Tongue (tissue), 2 donors: Measurements from ENCODE around the gene HDAC4. TPM values are rescaled to one million over a fixed set of nuclear protein-coding genes. Genes with fewer than 3 reads are reported as not detected.

Experiments
- DNase-seq: peaks from one replicate; pipeline ENCODE4 v3.0.0-alpha.2; 2015
- total RNA-seq: library from RNA; depleted of rRNA; stranded (reverse); fragments of >200 nt; gene quantifications from one replicate; pipeline ENCODE4 v1.2.3, GENCODE V29; 2014

HDAC4 gene
- total RNA-seq, 1 donor from 2014 or later, result 34.2 TPM

DNA sequence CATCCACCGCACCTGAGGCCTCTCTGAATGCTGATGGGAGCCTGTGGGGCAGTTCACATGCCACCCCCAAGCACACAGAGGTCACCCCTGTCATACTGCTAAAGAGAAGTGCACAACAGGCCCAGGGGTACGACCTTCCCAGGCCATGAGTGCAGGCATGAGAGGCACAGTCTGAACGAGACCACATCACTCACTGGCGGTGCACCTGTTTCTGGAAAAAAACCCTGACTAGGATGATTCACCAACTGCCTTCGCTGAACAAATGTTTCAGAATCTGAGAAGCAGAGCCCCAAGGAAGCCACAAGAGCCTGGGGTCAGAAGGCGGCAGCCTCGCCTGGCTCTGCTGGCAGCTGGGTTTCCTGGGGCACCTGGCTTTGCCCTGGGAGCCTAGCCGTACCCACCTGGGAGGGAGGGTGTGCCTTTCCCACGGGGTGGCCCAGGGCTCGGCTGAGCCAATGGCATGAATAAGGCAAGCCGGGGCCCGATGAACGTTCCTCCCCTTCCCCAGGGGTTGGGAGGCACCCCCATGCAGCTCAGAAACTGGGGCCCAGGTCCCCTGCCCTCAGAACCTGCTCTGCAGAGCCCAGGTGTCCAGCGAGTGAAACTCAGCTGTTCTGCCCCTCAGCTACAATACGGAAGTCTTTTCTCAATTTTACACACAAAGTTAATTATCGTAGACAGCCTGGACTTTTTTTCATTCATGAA, 73.8 kb downstream of the HDAC4 start:
- peak; percentile 75 for DNase-seq

DNA sequence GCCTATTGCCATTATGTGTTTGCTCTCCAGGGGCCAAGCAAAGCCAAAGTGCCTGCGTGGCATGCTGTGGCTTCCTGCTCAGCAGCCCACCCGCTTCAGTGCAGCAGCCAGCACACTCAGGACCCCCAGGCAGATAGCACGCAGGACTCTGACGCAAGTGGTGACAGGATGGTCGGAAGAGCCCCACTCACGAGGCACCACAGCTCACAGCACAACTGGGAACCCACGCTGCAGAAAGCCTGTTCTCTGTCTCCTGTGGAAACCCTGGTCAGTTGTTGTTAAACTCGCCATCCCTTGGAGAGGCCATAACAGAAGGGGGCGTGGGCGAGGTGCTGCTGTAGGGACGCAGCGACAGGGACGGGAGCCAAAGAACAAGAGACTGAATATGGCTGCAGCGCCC, 76.4 kb downstream of the HDAC4 start:
- no peak for DNase-seq

DNA sequence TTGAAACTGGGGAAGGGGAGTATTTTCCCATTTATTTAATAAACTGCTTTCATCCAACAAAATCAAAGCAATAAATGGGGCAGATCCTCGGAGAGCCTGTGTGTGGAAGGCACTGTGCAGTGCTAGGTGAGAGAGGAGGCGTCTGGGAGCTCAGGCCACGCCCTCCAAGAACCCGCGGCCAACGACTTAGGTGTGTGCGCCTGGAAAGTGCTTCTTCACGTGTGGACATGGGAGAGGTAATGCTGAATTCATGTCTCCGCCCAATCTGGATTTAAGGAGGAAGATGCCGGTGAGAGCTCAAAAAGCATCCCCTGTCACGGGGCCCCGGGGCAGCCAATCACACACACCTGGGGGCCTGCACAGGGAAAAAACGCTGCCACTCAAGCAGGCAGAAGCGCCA, 77.4 kb downstream of the HDAC4 start:
- DNase-seq, result no peak

DNA sequence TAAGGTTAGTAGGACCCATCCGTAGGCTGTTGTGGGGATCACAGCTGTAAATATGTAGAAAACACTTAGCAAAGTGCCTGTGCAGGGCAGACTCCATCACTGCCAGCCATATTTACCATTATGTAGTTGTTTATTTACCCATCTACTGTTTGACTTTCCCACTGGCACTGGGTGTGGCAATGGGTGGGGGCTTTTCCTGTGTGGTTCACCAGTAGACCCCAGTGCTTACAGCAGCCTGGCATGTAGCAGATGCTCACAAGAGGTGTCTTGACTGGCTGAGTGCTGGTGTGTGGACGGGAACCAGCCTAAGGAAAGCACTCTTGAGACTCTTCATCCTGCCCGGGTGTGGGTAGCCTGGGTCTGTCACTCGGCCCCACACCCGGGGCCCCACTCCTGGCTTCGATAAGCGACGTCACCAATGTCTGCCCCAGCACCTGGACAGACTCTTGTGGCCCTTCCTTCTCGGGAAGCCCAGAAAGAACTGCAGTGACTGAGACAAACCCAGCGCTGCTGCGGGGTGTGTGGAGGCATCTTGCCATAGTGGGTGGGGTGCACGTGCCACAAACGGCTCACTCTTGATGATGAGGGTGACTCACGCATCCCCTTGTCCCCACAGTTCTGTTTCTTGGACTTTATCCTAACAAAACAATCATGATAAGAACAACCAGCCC, 78.3 kb downstream of the HDAC4 start:
- DNase-seq, result no peak

DNA sequence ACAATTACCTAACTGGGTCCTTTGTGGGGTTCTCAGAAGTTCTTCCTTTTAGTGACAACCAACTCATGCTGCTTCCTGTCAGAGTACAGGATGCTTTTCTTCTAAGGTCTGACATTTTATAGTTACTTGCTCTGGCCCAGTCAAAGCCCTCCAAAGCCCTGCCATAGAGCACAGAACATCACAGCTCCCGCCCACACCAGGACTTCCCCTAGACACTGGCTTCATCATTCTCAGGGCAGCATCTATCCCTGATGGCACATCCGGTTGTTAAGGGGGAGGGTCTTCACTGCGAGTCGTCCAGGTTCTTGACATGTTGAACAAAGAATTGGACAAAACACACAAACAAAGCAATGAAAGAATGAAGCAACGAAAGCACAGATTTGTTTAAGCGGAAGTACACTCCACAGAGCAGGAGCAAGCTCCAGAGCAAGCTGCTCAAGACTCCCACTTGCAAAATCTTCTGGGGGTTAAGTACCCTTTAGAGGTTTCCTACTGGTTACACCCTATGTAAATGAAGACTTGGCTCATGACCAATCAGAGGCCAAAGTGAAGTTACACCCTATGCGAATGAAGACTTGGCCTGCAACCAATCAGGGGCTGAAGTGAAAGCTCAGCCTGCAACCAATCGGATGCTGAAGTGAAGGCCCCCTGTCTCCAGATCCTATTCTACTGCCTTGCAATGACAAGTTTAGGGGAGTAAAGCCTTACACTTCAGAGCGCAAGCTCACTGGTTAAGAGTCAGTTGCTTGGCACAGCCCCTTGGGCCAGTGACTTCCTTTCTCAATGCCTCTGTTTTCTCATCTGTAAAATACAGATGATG, 79.0 kb downstream of the HDAC4 start:
- no peak for DNase-seq

DNA sequence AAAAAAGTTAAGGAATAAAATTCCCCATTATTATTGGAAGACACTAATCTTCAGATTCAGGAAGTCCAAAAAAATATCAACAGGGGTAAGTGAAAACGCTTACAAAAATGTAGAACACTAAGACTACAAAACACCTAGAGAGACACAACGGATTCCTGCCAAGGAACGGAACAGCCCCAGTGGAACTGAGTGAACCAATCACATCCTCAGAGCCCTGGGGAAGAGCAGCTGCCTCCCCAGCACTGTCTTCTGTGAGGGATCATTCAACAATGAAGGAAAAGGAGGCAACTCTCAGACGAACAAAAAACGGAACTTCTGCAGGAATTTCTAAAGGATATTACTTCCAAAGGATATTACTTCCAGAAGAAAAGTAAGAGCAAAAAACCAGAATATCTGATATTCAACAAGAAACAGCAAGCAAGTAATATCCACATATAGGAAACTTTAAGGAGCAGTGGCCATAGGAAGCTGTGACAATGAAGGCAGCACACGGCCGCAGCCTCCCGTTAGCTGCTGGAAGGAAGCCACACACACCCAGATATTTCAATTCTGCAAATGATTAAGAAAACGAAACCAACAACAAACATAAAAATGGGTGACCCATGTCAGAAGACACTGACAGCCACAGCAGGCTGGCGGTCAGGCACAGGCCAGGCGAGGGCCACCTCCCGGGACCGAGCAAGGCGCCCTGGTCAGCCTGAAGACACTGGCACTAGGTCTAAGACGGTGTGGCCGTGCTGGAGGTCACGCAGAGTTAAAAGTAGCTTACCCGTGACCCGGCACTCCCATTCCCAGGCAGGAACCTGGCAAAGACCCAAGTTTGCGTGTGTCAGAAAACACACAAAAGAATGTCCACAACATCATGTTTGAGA, 81.8 kb downstream of the HDAC4 start:
- peak; percentile 50 for DNase-seq

DNA sequence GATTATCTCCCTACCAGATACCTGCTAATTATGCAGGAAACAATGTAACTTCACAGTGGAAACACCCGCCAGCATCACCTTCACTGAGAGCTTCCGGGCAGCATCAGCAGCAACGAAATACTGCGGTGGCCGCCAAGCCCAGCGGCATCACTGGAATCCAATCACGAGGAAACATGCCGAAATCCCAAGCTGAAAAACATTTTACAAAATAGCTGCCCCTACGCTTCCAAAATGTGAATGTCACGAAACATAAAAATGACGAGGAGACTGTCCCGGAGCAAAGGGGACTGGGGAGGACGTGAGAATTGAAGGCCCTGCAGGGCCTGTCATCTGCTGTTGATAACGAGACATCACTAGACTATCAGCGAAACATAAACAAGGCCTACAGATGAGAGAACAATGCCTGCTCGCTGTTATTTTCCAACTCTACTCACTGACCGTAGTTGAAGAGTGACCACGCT, 82.6 kb downstream of the HDAC4 start:
- no peak for DNase-seq

DNA sequence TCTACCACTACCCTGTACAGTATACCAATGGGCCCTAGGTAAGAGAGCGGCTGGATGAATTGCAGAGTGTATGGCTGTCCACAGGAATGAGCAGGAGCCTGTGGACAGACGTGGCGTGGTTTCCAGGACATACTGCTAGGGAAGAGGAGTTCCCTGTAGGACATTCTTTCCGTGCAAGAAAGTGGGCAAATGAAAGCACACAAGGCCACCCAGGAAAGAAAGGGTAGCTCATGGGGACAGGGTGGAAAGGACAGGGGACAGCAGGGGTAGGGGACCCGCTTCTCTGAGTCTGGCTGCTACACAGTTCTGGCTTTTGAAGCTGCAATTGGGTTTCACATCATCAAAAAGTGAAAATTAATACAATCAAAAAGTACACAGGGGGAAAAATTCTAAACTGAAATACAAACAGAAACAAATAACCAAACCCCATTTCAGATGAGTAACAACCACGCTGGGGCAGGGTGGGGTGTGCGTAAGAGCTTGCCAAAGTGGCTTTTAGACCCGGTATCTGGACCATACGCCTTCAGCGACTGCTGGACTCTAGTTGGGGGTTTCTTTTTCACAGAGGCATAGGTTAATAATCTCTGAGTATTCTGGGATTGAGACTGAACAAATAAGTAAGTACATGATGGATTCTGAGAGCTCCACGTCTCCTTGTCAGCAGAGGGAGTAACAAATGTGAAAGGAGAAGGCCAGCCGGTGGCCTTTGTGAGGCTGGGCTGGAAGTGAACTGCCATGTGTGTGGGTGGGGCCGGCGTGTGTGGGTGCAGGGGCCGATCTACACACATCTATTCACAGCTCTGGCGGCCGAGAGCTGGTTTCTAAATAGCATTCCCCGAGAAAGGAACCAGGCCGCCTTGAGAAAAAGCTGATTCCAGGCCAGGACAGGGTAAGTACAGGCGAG, 84.0 kb downstream of the HDAC4 start:
- peak; percentile 83 for DNase-seq

DNA sequence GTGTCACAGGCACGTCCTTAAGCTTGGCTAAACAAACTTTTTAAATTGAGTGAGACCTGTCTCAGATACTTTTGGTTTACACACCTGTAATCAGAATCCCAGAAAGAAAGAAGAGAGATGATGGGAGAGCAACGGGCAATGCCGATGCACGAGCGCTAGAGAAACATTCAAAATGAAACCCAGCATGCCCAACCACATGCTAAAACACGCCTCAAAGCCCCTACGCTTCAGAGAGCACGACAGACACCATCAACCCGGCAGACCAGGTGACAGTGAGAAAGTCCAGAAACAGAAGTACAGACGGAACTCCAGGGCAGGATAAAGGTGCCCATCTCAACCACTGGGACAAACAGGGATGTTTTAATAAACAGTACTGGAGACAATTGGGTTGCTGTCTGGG, 85.5 kb downstream of the HDAC4 start:
- DNase-seq, result no peak

DNA sequence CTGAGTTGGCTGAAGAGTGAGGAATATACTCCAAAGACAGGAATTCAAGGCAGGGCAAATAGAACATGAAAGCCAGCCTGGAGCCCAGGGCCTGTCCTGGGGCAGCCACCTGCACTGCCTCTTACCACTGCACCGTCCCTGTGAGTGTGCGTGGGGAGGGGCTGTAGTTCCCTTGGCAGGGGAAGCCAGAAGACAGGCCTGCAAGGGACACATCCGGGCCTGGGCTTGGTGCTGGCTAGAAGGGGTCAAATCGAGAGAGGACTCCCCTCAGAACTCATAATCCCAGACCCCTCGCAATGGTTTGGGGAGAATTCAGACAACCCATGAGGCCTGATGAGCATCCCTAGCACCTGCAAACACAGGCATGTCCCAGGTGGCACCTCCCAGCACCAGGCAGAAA, 87.0 kb downstream of the HDAC4 start:
- no peak for DNase-seq

DNA sequence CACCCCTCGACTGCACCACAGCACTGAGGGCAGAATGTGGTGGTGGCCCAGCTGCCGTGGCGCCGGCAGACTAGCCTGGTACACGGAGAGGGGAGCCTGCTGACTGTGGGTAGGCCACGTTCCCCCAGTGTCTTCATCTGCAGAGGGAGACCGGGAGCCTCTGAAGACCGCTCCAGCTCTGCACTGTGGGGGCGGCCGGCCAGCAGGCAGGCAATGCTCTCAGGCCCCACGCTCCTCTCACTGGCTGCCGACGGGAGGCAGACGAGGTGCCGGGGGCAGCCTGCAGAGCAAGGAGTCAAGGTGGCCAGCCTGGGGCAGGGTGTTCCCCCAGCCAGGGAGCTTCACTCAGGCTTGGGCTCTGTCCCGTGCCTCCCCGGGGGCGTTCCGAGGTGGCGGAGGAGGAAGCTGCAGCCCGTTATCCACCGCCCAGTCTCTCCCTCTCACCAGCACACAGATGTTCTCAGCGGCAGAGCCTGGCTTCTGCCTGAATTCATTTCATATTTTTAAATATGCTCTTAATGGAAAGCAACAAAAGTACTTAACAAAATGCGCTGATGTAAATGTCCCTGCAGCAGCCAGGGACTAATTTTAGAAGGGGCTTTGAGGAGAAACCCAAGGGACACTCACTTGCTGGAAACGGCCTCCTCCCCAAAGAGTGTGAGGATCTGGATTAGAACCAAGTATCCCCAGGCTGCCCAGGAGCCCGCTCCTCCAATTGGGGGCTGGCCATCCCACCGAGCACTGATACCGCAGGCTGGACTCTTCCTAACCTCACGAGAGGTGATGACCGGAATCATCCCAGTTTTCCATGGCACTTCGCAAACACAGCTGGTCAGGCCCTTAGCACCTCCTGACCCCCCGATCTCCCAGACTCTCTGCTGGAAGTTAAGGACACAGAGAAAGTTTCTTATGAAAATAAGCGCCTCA, 87.8 kb downstream of the HDAC4 start:
- no peak for DNase-seq

DNA sequence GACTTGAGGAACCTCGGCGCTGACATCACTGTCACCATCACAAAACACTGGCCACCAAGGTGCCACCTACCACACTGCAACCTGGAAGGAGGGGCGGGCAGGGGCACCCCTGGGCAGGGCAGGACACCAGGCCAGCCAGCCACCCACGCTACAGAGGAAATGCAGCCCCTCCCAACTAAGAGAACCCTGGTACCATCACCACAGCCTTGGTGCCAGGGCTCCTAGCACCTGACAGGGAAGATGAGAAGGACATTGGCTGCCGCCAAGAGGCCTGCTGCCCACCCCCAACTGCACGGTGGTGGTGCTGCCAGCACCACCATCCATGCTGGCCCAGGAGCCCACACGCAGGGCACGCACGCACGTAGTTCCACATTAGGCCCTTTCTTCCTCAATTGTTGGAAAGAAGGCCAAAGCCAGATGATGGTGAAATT, 88.7 kb downstream of the HDAC4 start:
- no peak for DNase-seq

DNA sequence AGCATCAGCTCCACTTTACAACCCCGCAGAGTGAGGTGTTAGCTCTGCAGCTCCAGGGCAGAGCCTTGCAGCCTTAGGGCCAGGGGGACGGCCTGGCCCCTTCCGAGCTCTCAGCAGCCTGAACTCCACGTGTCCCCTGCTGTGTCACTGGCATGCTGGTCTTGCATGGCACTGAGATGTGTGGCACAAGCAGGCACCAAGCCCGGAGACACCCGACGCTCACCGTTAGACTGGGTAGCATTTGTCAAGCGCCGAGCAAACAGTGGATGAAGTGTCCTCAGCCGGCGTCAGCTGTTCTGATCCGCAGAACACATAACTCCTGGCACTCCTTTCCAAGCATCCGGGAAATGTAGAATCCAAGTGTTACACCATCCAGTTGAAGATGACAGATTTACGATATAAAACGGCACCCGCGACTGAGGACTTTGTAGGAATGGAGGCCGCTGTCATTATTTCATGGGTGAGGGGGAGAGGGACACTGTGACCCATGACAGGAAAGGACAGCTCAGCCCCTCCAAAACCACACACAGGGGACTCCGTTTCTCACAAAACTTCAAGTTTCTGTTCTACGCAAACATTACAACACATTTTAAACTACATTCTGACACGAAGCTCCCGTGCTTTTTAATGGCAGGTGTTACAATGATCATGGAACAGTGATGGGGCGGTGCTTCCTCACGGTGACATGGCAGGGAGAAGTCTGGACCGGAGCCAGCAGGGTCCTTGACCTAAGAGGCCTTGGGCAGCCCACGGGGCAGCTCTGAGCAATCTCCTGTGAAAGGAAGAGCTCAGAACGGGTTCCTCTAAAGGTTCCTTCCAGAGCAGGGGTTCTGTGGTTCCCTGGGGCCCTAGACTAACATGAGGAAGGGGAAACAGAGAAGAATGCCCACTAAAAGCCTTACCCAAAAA, 89.4 kb downstream of the HDAC4 start:
- DNase-seq, result peak; percentile 93

DNA sequence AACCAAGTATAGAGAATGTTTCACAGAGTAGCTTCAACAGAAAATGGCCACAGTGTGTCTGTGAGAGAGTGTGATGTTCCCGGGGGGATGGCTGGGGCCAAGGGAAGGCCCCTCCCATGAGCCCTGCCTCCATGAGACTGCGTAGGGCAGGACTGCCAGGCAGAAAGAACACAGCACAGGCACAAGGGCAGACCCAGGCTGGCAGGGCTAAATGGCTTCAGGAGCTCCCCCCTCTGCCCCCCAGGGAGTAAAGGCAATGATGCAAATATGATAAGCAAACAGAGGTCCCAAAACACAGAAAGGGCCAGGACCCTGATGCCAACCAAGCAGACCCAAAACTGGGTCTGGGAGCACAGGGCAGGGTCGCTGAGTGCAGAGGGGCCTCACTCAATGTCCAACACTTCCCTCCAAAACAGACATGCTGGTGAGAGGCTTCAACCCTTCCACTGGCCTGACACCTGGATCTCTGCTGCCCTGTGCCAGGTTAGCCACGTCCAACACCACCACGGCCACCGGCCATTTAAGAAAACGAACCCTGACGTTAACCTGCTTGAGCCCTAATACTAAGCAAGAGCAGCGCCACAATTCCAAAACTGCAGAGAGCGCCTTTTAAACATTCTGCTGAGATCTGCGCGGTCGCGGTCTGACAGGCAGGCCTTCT, 90.3 kb downstream of the HDAC4 start:
- DNase-seq, result no peak

DNA sequence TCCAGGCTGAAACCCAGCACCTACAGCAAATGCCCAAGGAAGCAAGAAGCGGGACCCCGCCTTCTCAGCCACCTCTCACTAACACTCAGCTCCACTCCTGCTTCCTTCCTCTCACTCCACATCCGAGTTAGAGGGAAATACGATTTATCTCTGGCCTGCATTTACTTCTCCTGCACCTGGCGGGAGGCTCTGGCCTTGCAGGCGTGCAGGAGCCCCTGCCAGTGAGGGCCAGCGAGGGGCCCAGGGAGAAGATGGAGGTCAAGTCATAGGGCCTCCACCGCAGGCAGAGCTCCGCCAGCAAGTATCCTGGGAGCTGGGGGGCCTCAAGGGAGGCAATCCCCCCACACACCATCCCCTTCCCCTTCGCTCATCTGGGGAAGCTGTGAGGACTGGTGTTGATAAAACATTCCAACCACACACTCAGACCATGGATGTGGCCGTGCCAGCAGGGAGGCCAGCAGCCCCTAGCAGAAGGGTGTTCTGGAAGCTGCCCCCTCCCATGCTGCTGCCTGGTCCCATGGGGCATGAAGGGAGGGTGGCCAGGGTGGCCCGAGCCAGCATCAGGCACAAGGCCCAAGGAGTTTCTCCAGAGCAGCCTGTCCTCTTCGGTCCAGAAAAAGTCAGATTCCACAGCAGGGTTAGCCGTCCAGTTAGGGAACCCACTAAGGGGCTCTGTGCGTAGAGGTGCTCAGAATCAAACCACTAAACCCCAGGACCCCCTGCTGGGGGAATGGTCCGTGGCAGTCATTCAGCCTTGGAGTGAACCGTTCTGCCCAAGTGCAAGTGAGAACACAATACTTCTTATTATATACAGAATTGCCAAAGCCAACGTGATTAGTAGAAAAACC, 91.2 kb downstream of the HDAC4 start:
- DNase-seq, result no peak

DNA sequence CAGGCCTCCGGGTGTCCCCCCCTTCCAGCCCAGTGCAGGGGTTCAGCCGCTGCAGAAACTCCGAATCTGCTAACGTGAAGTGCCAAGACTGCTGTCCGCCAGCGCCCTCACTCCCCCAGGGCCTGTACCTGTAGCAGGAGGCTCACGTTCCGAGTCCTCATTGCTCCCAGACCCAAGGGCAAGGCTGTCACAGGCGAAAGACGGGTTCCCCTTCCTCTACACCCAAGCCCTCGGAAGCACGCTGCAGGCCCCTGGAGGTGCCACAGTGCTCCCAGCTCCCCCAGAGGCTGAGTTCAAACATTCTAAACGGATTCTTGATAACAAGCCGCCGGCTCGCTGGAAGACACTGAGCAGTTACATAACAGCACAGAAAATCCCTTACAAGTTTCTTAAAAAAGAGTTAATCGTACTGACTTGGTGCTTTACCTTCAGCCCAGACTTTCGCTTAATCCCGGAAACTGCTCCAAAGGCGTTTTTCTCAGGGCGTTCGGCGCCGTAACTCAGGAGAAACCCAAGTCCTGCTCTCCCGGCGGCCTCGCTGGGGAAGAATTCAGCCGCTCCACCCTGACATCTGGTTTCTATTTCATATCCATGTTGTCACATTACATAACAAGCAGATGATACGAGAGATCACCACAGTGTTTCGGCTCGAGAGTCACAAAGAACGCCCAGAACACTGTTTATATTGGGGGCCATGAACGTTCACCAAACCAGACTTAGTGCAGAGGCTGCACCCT, 92.0 kb downstream of the HDAC4 start:
- peak; percentile 89 for DNase-seq
